Measurements from ENCODE around the gene RPL35A.
"Not testable (repeated sequence)": the region's sequence is repeated elsewhere in the genome, so short reads cannot be mapped to it uniquely, and the experiment has no call there.

Gene RPL35A

GRCh38 chr3:197949778-197950676 is at the start of gene RPL35A:
RPL35A (plus strand) TSS chr3:197950190; CDS start chr3:197950968, 778 bp downstream.
- peak; percentile 91 for DNase-seq (ENCODE audit: low spot score)

DNA sequence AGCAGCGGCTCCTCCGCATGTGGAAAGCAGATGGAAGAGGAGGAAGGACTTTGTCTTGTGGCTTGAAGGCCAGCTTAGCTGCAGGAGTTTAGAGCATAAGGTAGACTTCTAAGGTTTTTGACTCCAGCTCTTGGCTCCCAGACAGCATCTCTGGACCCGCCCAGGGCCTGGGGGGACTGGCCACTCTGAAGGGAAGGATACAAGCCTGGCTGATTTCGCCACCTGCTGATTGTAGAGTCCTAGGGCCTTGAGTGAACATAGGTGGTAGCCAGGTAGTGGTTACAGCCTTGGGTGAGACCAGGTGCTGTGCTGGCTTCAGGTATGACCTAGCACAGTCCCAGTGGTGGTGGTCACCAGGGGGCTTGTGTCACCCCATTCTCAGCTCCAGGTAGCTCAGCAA is 48.4 kb upstream of the RPL35A start:
- no peak for DNase-seq (ENCODE audit: low spot score)

DNA sequence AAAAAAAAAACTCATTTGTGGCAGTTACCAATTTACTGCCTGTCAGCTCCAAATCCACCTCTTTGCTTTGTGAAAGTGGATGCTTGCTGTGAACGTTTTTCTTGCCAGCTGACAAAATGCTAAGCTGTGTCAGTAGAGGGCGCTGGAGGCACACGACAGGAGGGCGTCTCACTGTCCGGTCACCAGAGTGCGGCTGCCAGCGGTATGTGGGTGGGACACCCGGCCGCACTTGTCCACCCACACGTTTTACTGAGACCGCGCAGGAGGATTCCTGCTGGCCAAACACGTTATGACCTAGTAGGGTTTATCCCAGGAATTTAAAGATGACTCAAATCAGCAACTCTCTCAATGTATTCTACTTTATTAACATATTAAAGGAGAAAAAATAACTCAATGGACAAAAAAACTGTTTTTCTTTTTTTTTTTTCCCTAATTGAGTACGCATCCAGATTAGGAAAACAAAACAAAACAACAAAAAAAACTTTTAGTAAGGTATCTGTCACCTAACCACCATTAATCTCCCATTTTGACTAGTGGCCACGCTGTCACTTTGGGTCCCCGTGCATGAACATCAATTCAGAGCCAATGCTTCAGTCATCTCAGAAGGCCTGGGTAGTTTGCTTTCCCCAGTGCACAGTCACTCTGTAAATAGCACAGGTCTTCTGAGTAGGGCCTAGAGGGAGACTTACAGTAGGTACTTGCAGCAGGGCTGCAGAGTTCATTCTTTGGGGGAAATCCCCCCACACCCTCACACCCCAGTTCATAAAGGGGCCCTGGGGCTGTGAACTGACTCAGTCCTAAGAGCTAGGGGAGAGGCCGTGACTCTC is 43.8 kb upstream of the RPL35A start:
- peak; percentile 75 for DNase-seq (ENCODE audit: low spot score)

- no peak for DNase-seq (ENCODE audit: low spot score)
Observed at GRCh38 chr3:197906850-197907187, 43.2 kb upstream of the RPL35A start.

- DNase-seq (ENCODE audit: low spot score) = no peak
Observed at GRCh38 chr3:197907196-197907595, 42.8 kb upstream of the RPL35A start.

DNA sequence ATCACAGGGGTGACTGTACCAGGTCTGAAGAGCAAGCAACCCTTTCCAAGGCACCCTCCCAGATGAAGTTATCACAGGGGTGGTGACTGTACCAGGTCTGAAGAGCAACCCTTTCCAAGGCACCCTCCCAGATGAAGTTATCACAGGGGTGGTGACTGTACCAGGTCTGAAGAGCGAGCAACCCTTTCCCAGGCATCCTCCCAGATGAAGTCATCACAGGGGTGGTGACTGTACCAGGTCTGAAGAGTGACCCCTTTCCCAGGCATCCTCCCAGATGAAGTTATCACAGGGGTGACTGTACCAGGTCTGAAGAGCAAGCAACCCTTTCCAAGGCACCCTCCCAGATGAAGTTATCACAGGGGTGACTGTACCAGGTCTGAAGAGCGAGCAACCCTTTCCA is 41.4 kb upstream of the RPL35A start:
- DNase-seq (ENCODE audit: low spot score) = not testable (repeated sequence)

DNA sequence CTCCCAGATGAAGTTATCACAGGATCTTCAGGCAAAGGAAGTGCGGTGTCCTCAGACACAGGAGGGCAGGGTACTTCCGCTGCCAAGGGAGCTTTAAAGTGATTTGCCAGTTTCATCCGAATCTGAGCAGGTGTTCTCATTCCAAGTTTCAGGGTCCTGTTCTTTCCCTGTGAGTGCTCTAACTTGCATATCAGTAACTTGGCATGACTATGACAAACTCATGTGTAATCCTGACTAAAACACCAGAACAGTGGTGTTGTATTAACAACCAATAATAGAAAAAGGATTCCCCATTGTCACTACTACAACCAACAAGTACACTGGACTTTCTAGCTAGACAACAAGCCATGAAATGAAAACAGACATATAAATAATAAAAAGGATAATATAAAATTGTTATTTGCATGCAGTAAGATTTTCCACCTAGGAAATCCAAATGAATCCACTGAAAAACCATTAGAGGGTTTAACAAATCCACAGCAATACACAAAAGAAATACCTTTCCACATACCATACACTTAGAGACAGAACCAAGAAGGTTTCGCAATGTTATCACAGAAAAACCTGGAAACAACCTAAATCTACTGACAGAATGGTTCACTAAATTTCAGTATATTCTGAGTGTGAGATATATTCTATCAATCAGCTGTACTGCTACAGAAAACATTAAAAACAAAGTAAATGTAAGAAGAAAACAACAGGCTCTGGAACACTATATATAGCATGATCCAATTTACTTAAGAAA is 40.9 kb upstream of the RPL35A start:
- no peak for DNase-seq (ENCODE audit: low spot score)

DNA sequence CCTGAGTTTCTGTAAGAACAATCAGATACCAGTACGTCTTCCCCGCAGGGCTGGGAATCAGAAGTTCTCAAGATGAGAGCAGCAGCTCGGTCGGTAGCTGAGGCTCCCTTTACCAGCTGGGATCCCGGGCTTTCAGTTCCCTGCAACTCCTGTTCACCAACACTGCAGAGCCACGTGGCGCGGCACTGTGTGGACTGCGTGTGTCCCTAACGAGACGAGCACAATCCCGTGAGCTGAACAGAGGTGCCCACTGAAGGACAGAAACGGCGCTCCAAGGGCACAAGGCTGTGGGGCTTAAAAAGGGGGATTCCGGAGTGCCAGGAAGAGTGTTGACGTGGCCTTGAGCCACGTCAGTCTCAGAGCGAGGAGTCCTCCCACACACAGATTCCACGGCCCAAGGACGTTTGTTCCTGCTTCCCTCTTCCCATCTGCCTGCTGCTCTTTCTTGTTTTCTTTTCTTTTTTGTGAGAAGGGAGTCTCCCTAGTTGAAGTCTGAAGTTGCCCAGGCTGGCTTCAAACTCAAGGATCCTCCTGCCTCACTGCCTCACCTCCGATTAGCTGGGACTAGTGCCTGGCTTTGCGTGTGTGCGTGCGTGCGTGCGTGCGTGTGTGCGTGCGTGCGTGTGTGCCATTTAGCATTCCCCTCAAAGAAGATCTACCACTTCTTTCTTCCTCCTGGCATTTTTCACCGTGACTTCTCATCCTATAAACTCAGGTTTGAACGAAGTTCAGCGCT is 37.1 kb upstream of the RPL35A start:
- DNase-seq (ENCODE audit: low spot score) = no peak

GRCh38 chr3:197913641-197914380 is 36.2 kb upstream of the RPL35A start:
- DNase-seq (ENCODE audit: low spot score) = no peak

- DNase-seq (ENCODE audit: low spot score) = not testable (repeated sequence)
Observed at GRCh38 chr3:197921429-197922275, 28.3 kb upstream of the RPL35A start.

DNA sequence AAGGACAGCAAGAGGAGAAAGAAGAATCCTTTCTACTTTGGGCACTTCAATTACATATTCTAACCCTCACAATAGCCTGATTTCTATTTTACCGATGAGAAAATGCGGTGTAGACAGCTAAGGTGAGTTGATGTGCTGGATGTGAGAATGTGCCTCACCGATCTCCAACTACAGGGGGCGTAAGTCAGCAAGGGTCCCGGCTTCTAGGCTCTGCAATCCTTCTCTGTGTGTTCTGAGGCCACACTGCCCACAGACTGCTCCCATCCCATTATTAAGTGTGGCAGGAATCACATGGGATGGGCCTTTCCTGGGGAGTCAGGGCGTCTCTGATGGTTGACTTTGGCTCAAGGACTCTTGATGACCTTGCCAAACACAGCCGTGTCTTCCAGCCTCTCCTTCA is 23.6 kb upstream of the RPL35A start:
- DNase-seq (ENCODE audit: low spot score) = no peak

DNA sequence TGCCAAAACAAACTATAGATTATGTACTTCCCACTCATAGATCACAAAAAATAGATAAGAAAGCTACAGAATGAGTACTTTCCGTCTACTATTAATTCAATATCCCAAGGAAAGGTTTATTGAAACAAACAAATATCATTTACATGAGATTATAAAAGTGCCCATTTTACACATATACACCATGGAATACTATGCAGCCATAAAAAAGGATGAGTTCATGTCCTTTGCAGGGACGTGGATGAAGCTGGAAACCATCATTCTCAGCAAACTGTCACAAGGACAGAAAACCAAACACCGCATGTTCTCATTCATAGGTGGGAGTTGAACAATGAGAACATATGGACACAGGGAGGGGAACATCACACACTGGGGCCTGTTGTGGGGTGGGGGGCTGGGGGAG is 22.4 kb upstream of the RPL35A start:
- DNase-seq (ENCODE audit: low spot score) = not testable (repeated sequence)

DNA sequence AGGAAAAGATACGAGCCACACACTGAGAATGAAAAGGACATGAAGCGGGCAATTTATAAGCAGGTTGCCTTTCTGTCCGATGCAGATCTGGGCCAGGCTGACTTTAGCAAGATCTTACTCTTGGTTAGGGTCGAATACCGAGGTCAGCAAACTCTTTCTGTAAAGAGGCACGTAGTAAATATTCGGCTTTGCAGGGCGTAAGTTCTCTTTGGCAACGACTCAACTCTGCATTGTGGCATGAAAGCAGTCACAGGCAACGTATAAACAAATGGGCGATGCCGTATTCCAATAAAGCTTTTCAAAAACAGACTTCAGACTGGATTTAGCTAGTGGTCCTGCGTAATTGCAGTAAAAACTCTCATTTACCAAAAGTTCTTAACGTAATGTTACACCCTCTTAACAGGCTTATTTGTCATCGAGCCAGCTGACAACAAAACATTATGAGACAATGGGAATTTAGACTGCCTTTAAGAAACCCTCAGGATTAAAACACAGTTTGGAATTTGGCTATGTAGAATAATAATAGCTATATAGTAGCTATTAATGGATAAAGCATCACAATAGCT is 13.1 kb upstream of the RPL35A start:
- no peak for DNase-seq (ENCODE audit: low spot score)

DNA sequence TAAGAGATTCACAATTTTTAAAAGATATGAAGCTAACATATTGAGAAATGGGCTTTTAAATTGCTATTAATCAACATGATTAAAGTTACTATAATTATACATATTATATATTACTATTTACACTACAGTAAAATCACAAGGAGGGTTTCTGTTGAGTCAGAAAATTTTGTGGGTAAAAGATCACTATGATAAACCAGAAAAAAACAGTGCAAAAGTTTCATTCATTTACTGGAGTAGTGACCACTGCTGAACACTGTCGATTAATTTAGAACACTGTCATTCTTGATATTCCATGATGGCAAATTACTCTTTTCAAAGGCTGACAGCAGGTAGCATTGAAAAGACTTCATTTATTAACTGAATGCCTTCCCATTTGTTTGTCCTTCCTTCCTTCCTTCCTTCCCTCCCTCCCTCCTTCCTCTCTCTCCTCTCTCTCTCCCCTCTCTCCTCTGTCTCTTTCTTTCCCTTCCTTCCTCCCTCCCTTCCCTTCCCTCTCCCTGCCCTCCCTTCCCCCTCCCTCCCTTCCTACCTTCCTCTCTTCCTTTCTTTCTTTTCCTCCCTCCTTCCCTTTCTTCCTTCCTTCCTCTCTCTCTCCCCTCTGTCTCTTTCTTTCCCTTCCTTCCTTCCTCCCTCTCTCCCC is 9.1 kb upstream of the RPL35A start:
- DNase-seq (ENCODE audit: low spot score) = no peak

DNA sequence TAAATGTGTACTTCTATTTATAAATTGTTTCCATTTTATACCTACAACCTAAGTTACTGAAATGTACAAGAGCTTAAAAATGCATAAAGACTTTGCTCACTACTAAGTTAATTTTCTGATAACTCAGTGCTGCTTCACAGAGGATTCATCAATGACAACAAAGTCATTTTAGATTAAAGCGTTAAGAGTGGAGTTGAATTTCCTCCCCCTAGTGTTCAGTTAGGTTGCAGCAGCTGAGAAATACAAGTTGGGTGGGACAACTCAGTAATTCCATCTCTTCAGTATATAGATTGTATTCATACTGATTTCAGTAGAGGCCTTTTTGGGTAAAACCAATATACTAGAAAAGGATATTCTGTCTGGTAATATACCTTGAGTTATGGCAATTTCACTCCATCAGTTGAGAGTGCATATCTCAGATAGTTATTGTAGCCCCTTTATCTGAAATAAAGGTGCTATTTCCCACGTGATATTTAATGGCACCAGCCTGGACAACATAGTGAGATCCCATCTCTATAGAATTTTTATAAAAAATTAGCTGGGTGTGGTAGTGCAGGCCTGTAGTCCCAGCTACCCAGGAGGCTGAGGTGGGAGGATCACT is 6.9 kb upstream of the RPL35A start:
- peak; percentile 57 for DNase-seq (ENCODE audit: low spot score)

DNA sequence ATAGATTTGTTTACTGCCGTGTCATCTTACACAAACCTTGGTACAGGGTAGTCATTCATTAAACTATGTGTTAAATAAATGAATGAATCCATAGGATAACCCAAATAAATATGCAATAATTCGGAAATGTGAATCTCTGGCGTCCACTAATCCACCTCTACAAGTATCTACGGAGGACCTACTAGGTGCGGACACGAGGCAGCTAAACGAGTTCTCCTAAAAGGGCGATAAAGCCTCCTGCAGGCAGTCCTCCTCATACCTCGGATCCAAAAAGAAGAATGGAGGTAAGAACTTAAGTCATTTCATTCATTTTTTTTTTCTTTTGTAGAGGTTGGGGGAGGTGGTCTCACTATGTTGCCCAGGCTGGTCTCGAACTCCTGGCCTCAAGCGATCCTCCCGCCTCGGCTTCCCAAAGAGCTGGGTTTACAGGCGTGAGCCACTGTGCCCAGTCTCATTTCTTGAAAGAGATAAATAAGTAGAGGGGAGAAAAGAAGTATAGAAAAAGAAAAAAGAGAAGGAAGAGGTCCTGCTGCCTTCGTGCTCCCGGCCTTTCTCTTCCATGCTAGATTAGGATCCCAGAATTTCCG is 706 bp upstream of the RPL35A start:
- no peak for DNase-seq (ENCODE audit: low spot score)

DNA sequence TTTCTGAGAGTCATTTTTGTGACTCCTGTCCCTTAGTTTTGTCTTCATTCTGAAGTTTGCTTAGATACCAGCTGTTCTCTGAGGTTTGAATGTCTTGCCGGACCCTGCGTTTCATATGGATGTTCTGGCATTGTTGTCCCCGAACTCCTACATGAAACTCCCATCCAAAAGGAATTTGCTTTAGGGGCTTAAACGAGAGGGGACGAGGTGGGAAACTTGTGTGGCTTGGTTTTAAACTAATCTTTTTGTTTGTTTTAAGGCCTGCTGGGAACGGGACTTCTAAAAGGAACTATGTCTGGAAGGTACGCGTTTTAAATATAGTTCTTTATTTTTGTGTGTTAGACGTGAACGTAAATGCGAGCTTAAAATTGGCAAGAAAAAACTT is 679 bp downstream of the RPL35A start:
- no peak for DNase-seq (ENCODE audit: low spot score)

- DNase-seq (ENCODE audit: low spot score) = no peak
Observed at GRCh38 chr3:197951392-197951990, 1.5 kb downstream of the RPL35A start.

All from CD4-positive, alpha-beta T cell treated with Interleukin-15 for 4 hours (primary cell).